Type B pancreatic cell (in vitro differentiated cells): ENCODE measurements around the gene MIPOL1. TPM values are rescaled to one million over a fixed set of nuclear protein-coding genes. Genes with fewer than 3 reads are reported as not detected.

ENCODE experiments used
- DNase-seq: peaks from one replicate; pipeline ENCODE4 v3.0.0; 2021; ENCODE audit warnings: mixed read lengths; ENCODE audit not compliant: unreplicated experiment; ENCODE audit errors: extremely low spot score
- H3K27ac Mint-ChIP-seq: 2 replicates; pipeline ENCODE4 v1.8.0; 2021; ENCODE audit warnings: mild to moderate bottlenecking, mixed read lengths
- H3K27me3 Mint-ChIP-seq: 2 replicates; pipeline ENCODE4 v1.8.0; 2021; ENCODE audit warnings: mixed read lengths
- H3K36me3 Mint-ChIP-seq: 2 replicates; pipeline ENCODE4 v1.8.0; 2021; ENCODE audit warnings: mixed read lengths
- H3K4me1 Mint-ChIP-seq: one replicate; pipeline ENCODE4 v1.8.0; 2021; ENCODE audit warnings: mixed read lengths; ENCODE audit not compliant: unreplicated experiment
- H3K4me3 Mint-ChIP-seq: 2 replicates; pipeline ENCODE4 v1.8.0; 2021; ENCODE audit warnings: mild to moderate bottlenecking, mixed read lengths
- H3K9me3 Mint-ChIP-seq: 2 replicates; pipeline ENCODE4 v1.8.0; 2021; ENCODE audit warnings: mixed read lengths
- total RNA-seq: library from RNA; stranded (reverse); gene quantifications from 2 replicates; pipeline ENCODE4 v1.2.1, GENCODE V29; 2021; ENCODE audit warnings: low replicate concordance
- TF ChIP-seq, protein P1 (sequence below): fragments of 200-600 bp; sonication (generic); conservative IDR thresholded peaks from 2 replicates; pipeline ENCODE4 v1.5.0; 2021; ENCODE audit warnings: antibody characterized with exemption, mild to moderate bottlenecking

Gene MIPOL1
- total RNA-seq, 1 donor from 2014 or later, result 14.5 TPM

DNA sequence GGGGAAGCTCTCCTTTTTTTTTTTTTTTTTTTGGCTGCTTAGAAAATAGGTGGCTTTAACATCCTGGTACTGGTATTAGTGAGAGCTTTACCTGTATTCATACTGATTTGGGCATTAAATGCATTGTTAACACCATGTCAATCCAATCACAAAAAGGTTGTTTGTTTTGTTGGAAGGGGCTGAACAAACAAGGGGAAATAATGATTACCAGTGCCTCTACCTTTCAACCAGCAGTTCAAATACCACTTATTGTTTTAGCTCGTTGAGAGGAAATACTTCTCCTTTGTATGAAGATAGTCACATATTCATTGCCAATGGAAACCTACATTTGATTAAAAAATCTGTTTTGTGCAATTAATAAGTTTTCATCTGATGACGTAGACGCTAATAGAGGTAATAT, 72.9 kb downstream of the MIPOL1 start:
- H3K9me3 Mint-ChIP-seq, result no peaks in the 10 kb centered on the region
- peaks cover 7% of the 10 kb centered on the region for H3K36me3 Mint-ChIP-seq
- DNase-seq, result no peak
- TF ChIP-seq, protein P1, sequence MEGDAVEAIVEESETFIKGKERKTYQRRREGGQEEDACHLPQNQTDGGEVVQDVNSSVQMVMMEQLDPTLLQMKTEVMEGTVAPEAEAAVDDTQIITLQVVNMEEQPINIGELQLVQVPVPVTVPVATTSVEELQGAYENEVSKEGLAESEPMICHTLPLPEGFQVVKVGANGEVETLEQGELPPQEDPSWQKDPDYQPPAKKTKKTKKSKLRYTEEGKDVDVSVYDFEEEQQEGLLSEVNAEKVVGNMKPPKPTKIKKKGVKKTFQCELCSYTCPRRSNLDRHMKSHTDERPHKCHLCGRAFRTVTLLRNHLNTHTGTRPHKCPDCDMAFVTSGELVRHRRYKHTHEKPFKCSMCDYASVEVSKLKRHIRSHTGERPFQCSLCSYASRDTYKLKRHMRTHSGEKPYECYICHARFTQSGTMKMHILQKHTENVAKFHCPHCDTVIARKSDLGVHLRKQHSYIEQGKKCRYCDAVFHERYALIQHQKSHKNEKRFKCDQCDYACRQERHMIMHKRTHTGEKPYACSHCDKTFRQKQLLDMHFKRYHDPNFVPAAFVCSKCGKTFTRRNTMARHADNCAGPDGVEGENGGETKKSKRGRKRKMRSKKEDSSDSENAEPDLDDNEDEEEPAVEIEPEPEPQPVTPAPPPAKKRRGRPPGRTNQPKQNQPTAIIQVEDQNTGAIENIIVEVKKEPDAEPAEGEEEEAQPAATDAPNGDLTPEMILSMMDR, result no peak
- H3K4me1 Mint-ChIP-seq, result no peaks in the 10 kb centered on the region
- H3K4me3 Mint-ChIP-seq, result no peak overlapping the region
- no peaks in the 10 kb centered on the region for H3K27me3 Mint-ChIP-seq
- H3K27ac Mint-ChIP-seq, result no peak overlapping the region

DNA sequence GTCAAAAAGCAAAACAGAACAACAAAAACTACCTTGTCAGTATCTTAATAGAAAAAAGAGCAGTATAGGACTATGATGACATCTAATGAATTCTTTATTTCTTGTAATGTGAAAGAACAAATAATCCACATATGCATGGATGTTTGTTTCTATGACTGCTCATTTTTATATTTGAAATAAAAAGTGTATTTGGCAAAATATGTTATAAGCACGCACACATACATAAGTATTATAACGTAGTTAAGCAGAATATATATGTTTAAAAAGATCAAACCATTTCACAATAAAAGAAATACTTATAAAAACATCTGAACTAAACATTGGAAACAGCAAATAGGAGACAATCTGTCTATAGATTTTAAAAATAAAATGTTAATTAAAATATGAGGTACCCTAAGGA, 74.8 kb downstream of the MIPOL1 start:
- DNase-seq, result no peak
- H3K4me3 Mint-ChIP-seq, result no peak overlapping the region
- TF ChIP-seq, protein P1, result no peak
- peaks cover 3% of the 10 kb centered on the region for H3K36me3 Mint-ChIP-seq
- H3K4me1 Mint-ChIP-seq, result no peaks in the 10 kb centered on the region
- no peaks in the 10 kb centered on the region for H3K27me3 Mint-ChIP-seq
- H3K9me3 Mint-ChIP-seq, result no peaks in the 10 kb centered on the region
- no peak overlapping the region for H3K27ac Mint-ChIP-seq

DNA sequence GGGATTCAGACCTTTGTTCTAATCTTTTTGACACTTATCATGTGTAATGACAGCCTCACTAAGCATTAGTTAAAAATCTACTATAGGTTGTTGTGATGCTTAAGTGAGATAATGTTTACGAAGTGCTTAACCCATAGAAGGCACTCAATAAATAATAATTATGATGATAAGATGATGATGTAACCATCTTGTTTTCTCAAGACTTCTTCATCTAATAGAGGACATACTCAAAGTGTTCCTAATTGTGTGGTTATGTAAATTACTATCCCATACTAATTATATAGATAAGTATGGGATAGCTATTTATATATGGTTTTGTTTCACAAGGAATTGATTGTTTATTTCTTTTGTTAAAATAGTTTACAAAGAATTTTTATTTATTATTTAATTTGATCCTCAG, 76.9 kb downstream of the MIPOL1 start:
- Mint-ChIP-seq H3K4me1 (no peaks in the 10 kb centered on the region), H3K27ac (no peak overlapping the region), H3K9me3 (no peaks in the 10 kb centered on the region), H3K27me3 (no peaks in the 10 kb centered on the region), H3K4me3 (no peak overlapping the region), H3K36me3 (no peaks in the 10 kb centered on the region)
- TF ChIP-seq, protein P1, result no peak
- DNase-seq, result no peak

DNA sequence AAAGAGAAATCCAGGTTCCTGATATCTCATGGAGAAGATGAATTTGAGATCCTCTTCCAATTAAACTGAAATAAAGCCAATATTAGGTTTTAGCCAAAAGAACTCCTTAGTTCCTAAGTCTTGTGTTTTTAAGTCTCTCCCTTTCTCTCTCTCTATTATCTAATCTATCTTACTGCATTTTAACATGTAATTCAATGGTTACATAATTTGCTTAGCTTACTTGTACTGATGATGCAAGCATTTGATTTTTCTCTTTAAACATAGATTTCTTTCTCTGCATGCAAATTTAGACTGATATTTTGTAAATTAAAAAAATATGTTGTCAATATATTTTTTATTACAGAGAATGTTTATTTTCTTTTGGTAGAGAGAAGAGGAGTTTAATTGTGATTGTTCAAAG, 78.2 kb downstream of the MIPOL1 start:
- H3K36me3 Mint-ChIP-seq, result no peaks in the 10 kb centered on the region
- H3K27ac Mint-ChIP-seq, result no peak overlapping the region
- no peaks in the 10 kb centered on the region for H3K9me3 Mint-ChIP-seq
- no peak for DNase-seq
- no peak overlapping the region for H3K4me3 Mint-ChIP-seq
- H3K27me3 Mint-ChIP-seq, result no peaks in the 10 kb centered on the region
- TF ChIP-seq, protein P1, result no peak
- H3K4me1 Mint-ChIP-seq, result no peaks in the 10 kb centered on the region

DNA sequence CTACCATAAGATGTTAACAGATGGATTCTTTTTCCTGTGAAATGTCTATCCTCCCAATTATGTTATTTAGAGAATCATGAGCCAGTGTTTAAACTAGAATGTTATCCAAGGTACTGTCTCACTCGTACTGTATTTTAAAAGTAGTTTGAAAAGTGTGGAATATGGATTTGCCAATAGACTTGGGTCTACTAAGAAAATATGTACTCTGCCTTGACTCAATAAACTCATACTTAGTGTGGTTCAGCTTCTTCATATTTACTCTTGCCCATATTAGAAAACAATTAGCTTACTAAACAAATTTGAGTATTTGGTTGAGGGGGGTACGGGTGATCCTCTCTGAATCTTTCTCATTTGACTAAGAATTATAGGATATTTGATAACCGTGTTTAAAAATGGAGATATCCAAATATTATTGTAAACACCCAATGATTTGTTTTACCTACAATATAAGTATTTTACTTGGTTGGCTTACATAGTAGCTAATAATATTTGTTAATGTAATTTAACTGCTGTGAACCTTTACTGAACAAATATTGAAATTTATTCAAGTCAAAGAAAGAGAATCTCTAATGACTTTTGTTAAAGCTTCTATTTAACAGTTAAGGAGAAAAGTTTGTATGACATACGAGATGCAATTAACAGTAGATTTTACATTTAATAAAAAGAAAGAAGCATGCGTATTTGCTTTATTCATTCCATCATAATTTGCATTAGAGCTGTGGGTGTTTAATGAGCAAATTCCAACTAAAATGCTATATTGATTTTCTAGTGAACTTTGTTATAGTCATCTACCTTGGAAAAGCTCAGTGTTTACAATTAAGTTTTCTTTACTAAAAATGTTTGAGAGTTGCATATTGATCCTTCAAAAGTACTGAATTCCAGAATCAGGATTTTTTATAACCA, 81.2 kb downstream of the MIPOL1 start:
- Mint-ChIP-seq H3K4me1 (no peaks in the 10 kb centered on the region), H3K4me3 (no peak overlapping the region), H3K27ac (no peak overlapping the region), H3K36me3 (no peaks in the 10 kb centered on the region), H3K9me3 (no peaks in the 10 kb centered on the region), H3K27me3 (no peaks in the 10 kb centered on the region)
- DNase-seq, result no peak
- TF ChIP-seq, protein P1, result no peak
